ENCODE results near the gene FTO.

Gene FTO

GRCh38 chr16:53781023-53781605 lies 77.2 kb downstream of the FTO start:
- no peak for DNase-seq (ENCODE audit: low read depth in 1 of 2, low spot score in 1 of 2)

GRCh38 chr16:53782148-53782547 lies 78.2 kb downstream of the FTO start:
- no peak for DNase-seq (ENCODE audit: low read depth in 1 of 2, low spot score in 1 of 2)

GRCh38 chr16:53784291-53784690 lies 80.3 kb downstream of the FTO start:
- no peak for DNase-seq (ENCODE audit: low read depth in 1 of 2, low spot score in 1 of 2)

- DNase-seq (ENCODE audit: low read depth in 1 of 2, low spot score in 1 of 2): no peak
Observed at GRCh38 chr16:53785044-53785443, 81.1 kb downstream of the FTO start.

- no peak for DNase-seq (ENCODE audit: low read depth in 1 of 2, low spot score in 1 of 2)
Observed at GRCh38 chr16:53785916-53786315, 82.0 kb downstream of the FTO start.

GRCh38 chr16:53787423-53787822 lies 83.5 kb downstream of the FTO start:
- DNase-seq (ENCODE audit: low read depth in 1 of 2, low spot score in 1 of 2): no peak

- no peak for DNase-seq (ENCODE audit: low read depth in 1 of 2, low spot score in 1 of 2)
Observed at GRCh38 chr16:53789137-53789536, 85.2 kb downstream of the FTO start.

- DNase-seq (ENCODE audit: low read depth in 1 of 2, low spot score in 1 of 2): no peak
Observed at GRCh38 chr16:53792161-53792951, 88.4 kb downstream of the FTO start.

GRCh38 chr16:53803451-53803850 lies 99.5 kb downstream of the FTO start:
- DNase-seq (ENCODE audit: low read depth in 1 of 2, low spot score in 1 of 2): no peak

- no peak for DNase-seq (ENCODE audit: low read depth in 1 of 2, low spot score in 1 of 2)
Observed at GRCh38 chr16:53803998-53804397, 100.0 kb downstream of the FTO start.

GRCh38 chr16:53804467-53804866 lies 100.5 kb downstream of the FTO start:
- DNase-seq (ENCODE audit: low read depth in 1 of 2, low spot score in 1 of 2): no peak

- no peak for DNase-seq (ENCODE audit: low read depth in 1 of 2, low spot score in 1 of 2)
Observed at GRCh38 chr16:53805113-53805512, 101.2 kb downstream of the FTO start.

GRCh38 chr16:53805752-53806151 lies 101.8 kb downstream of the FTO start:
- no peak for DNase-seq (ENCODE audit: low read depth in 1 of 2, low spot score in 1 of 2)

- DNase-seq (ENCODE audit: low read depth in 1 of 2, low spot score in 1 of 2): no peak
Observed at GRCh38 chr16:53809088-53809932, 105.4 kb downstream of the FTO start.

GRCh38 chr16:53812914-53813313 lies 109.0 kb downstream of the FTO start:
- DNase-seq (ENCODE audit: low read depth in 1 of 2, low spot score in 1 of 2): no peak

- no peak for DNase-seq (ENCODE audit: low read depth in 1 of 2, low spot score in 1 of 2)
Observed at GRCh38 chr16:53814801-53815200, 110.8 kb downstream of the FTO start.

- DNase-seq (ENCODE audit: low read depth in 1 of 2, low spot score in 1 of 2): no peak
Observed at GRCh38 chr16:53816211-53816836, 112.4 kb downstream of the FTO start.

GRCh38 chr16:53817117-53817755 lies 113.3 kb downstream of the FTO start:
- no peak for DNase-seq (ENCODE audit: low read depth in 1 of 2, low spot score in 1 of 2)

GRCh38 chr16:53817812-53818550 lies 114.0 kb downstream of the FTO start:
- no peak for DNase-seq (ENCODE audit: low read depth in 1 of 2, low spot score in 1 of 2)

GRCh38 chr16:53821487-53821886 lies 117.5 kb downstream of the FTO start:
- no peak for DNase-seq (ENCODE audit: low read depth in 1 of 2, low spot score in 1 of 2)
